Kidney epithelial cell (primary cell): ENCODE results near the gene DGKI. TPM values are rescaled to one million over a fixed set of nuclear protein-coding genes. Genes with fewer than 3 reads are reported as not detected.

Experiments used
- DNase-seq: peaks from one replicate; pipeline ENCODE4 v3.0.0-alpha.2; 2010; ENCODE audit warnings: low read depth
- H3K27me3 ChIP-seq: 2 replicates; pipeline ENCODE4 v1.6.0; 2011; ENCODE audit warnings: low read length; ENCODE audit not compliant: control insufficient read depth, insufficient read depth
- H3K36me3 ChIP-seq: 2 replicates; pipeline ENCODE4 v1.5.1; 2011; ENCODE audit warnings: low read length; ENCODE audit not compliant: control insufficient read depth, insufficient read depth
- H3K4me3 ChIP-seq: 2 replicates; pipeline ENCODE4 v1.5.1; 2011; ENCODE audit warnings: low read depth, mild to moderate bottlenecking, control low read depth, low read length
- total RNA-seq: library from RNA; depleted of rRNA; stranded (reverse); fragments of >200 nt; gene quantifications from 2 replicates; pipeline ENCODE4 v1.2.3, GENCODE V29; 2015
- TF ChIP-seq, protein P1 (sequence below): IDR thresholded peaks from 2 replicates; pipeline ENCODE4 v1.5.1; 2011; ENCODE audit warnings: mild to moderate bottlenecking, moderate library complexity, low read length, control low read depth, inconsistent platforms; ENCODE audit not compliant: insufficient read depth, poor library complexity, severe bottlenecking

Gene DGKI
- total RNA-seq, 1 donor from 2014 or later, result 3.5 TPM

DNA sequence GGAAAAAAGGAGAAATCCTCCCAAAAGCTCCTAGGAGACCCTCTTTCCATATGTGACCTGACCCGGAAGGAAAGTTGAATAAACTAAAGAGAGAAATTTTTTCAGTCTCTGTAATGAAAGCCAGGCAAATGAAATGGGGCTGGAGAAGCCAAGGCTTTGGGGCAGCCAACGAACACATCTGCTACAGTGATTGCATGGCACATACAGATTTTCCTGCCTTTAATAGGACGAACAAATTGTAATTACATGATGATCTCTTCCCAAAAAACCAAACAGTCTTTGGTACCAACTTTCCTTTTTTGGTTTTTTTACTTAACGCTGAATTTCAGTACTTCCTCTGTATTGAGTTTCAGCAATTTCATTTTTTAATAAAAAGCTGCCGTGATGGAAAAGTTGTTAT, 479.8 kb downstream of the DGKI start:
- DNase-seq, result no peak
- H3K4me3 ChIP-seq, result no peak overlapping the region
- H3K36me3 ChIP-seq, result no peaks in the 10 kb centered on the region
- no peaks in the 10 kb centered on the region for H3K27me3 ChIP-seq
- TF ChIP-seq, protein P1, sequence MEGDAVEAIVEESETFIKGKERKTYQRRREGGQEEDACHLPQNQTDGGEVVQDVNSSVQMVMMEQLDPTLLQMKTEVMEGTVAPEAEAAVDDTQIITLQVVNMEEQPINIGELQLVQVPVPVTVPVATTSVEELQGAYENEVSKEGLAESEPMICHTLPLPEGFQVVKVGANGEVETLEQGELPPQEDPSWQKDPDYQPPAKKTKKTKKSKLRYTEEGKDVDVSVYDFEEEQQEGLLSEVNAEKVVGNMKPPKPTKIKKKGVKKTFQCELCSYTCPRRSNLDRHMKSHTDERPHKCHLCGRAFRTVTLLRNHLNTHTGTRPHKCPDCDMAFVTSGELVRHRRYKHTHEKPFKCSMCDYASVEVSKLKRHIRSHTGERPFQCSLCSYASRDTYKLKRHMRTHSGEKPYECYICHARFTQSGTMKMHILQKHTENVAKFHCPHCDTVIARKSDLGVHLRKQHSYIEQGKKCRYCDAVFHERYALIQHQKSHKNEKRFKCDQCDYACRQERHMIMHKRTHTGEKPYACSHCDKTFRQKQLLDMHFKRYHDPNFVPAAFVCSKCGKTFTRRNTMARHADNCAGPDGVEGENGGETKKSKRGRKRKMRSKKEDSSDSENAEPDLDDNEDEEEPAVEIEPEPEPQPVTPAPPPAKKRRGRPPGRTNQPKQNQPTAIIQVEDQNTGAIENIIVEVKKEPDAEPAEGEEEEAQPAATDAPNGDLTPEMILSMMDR, result no peak

DNA sequence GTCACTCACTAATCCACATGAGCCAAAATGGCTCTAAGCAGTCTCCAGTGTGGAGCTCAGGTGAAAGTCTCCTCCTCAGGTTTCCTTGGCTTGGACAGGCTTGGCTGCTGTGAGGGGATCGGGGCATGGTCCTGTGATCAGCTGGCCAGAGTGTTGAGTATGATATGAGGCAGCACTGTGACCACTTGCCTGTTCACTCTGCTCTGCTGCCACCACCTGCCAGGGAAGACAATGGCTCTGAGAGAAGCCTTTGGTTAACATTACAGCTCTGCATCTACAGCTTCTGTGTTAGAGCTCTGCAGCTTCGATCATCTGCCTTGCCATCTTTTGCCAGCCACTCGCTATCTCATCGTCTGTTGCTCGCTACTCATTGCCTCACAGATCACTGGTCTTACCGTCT, 483.1 kb downstream of the DGKI start:
- TF ChIP-seq, protein P1, result no peak
- no peak for DNase-seq
- H3K27me3 ChIP-seq, result no peaks in the 10 kb centered on the region
- no peaks in the 10 kb centered on the region for H3K36me3 ChIP-seq
- no peak overlapping the region for H3K4me3 ChIP-seq

DNA sequence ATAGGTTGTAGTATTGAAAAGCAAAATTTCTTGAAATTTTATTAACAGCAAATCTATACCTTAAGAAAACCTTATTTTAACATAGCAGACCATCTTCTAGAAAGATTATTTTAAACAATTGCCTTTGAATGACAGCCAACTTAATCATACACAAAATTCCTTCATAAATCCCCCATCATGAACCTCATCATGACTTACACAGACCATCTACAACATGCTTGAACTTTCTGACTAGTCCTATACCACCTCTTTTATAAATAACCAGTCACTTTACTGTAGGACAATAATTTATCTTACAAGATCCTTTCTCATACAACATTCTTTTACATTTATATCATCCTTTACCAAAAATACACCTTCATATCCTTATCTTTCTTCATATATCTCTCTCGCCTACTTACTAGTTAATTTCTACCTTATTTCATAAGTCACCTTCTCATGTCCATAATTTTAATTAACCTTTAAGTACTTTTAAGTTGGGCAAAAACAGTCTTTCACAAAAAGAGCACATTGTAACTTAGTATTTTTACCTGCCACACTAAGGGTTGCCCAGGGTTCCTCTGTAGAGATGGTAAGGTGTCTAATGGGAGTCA, 486.6 kb downstream of the DGKI start:
- Histone ChIP-seq H3K36me3 (no peaks in the 10 kb centered on the region), H3K27me3 (no peaks in the 10 kb centered on the region), H3K4me3 (no peak overlapping the region)
- DNase-seq, result no peak
- TF ChIP-seq, protein P1, result no peak

DNA sequence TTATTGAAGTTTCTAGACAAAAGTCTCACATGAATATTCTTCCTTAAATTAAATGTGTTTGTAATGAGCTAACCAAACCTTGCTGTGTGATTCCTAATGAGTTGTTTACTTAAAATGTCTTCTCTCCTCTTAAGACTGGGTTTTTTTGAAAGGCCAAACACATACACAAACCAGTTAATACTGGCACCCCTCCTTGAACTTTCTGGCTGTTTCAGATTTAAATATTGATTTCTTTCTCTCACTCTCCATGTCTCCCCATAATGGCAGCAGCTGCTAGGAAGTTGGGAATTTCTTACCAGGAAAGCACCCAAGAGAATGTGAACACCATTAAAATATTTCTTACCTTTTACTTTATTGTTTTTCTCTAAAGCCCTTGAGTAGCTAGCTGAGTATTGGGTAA, 491.8 kb downstream of the DGKI start:
- TF ChIP-seq, protein P1, result no peak
- Histone ChIP-seq H3K36me3 (no peaks in the 10 kb centered on the region), H3K27me3 (no peaks in the 10 kb centered on the region), H3K4me3 (no peak overlapping the region)
- no peak for DNase-seq

DNA sequence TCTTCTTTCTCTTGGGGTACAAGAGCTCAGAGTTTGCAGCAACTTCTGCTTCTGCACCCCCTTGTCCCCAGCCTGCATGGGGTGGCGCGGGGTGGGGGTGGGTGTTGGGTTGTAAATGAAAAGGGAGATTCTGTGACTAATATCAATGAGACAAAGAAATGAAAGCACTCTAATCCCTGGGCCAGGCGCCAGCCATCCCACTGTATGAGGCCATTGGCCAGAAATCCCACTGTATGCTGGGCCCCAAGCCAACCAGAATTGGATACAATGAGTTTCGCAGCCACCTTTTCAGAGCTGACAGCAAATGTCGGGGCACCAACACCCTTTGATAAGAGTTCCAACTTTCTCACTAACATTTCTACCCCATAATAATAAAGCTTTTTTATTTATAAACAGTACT, 492.4 kb downstream of the DGKI start:
- Histone ChIP-seq H3K4me3 (no peak overlapping the region), H3K36me3 (no peaks in the 10 kb centered on the region), H3K27me3 (no peaks in the 10 kb centered on the region)
- no peak for DNase-seq
- TF ChIP-seq, protein P1, result no peak

DNA sequence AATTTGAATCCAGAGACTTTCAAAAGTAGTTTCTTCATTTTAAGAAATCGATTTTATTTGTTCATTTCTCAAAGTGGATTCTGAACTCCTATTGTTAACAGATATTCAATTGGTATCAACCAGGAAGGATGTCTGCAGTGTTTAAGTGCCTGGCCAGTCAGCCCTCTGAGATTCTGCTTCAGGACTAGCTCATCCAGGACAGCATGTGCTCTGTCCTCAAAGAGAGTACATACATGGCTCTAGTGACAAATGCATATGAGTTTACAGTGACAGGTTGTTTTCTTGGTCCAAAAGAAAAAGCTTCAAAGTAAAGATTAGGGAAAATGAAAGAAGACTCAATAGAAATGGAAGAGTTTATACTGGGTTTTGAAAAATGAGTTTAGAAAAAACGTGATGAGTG, 494.8 kb downstream of the DGKI start:
- Histone ChIP-seq H3K4me3 (no peak overlapping the region), H3K36me3 (no peaks in the 10 kb centered on the region), H3K27me3 (no peaks in the 10 kb centered on the region)
- no peak for DNase-seq
- TF ChIP-seq, protein P1, result no peak
